ENCODE measurements around the gene WNK2. TPM values are rescaled to one million over a fixed set of nuclear protein-coding genes. Genes with fewer than 3 reads are reported as not detected.

The WNK2 gene
- total and polyA plus RNA-seq, 2 of the 4 experiments (the other 2 are of a cell fraction) = not detected

DNA sequence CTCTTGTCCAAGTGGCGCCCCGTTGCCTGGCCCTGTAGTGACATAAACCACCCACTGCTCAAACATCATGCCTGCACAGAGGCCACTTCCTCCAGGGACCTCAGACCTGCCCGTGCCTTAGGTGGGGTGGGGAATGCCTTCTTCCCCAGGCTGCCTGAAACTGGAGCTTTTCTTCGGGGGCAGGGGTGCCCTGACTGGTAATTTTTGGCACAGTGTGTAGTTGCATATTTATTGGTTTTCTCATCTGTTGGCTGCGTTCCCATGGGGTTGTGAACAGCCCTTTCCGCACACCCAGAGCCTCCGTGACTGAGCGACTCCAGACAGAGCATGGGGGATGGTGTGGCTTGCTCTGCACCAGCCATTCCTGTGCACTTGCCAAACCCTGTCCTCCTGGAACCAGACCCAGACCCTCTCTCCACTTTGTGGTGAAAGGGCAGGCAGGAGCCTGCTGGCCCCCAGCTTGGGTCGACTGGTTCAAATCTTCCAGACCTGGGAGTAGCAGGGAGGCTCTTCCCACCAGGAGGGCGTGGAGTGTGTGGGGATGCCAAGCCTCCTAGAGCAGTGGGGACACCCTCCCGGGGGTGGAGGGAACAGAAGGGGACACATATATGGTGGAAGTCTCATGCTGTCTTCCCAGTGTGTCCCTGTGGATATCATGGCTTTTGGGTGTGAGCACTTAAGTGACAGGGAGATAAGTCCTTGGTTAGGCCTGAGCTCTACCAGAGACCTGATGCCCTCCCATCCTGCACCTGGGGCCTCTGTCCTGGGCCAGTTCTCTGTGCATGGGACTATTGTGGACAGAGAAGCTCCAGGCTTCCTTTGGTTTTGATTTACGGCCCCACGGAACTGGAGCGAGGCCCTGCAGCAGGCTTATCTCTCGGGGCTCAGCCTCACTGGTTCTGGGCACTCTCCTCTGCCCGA lies 39.6 kb downstream of the WNK2 start:
- Histone ChIP-seq H2AK9ac (replicated peaks; ENCODE audit: low read depth, low read length, poor library complexity) (no peak overlapping the region), H3K27ac (ENCODE audit: insufficient read depth, low read length) (no peak overlapping the region), H2BK5ac (ENCODE audit: low read depth, low read length, poor library complexity, severe bottlenecking) (no peak overlapping the region), H3K56ac (ENCODE audit: extremely low read depth, insufficient read depth, low read length) (no peak overlapping the region), H4K5ac (ENCODE audit: low read depth, low read length) (no peak overlapping the region), H3K79me1 (ENCODE audit: low read depth in 1 of 2, low read length in 2 of 2) (no peaks in the 10 kb centered on the region), H3K9ac (ENCODE audit: low read depth, low read length) (no peak overlapping the region), H4K20me1 (ENCODE audit: insufficient read depth, low read length) (no peaks in the 10 kb centered on the region), H3K4ac (ENCODE audit: low read depth, low read length) (no peak overlapping the region), H2AFZ (replicated peaks; ENCODE audit: low read length, poor library complexity) (peak overlapping the region; percentile 17), H3K9me1 (ENCODE audit: insufficient read depth, low read length) (no peaks in the 10 kb centered on the region), H3K18ac (ENCODE audit: low read depth, low read length) (no peak overlapping the region), H3K9me3 (ENCODE audit: control insufficient read depth, insufficient read depth, low read length) (no peaks in the 10 kb centered on the region), H3K36me3 (ENCODE audit: control insufficient read depth, insufficient read depth, low read length) (no peaks in the 10 kb centered on the region), H3K23ac (ENCODE audit: low read depth, low read length) (no peak overlapping the region), H4K91ac (ENCODE audit: insufficient read depth, low read depth, low read length) (no peak overlapping the region), H3K4me3 (ENCODE audit: insufficient read depth, low read depth, low read length) (no peak overlapping the region), H3K4me2 (ENCODE audit: low read depth, low read length) (no peak overlapping the region), H2BK120ac (ENCODE audit: low read depth, low read length) (no peak overlapping the region), H3K27me3 (ENCODE audit: control insufficient read depth, insufficient read depth, low read length) (no peaks in the 10 kb centered on the region; the same call in 1 of the 2 replicates), H2AK5ac (ENCODE audit: low read depth, low read length) (no peak overlapping the region), H2BK15ac (ENCODE audit: low read depth, low read length) (no peak overlapping the region), H3K4me1 (ENCODE audit: control insufficient read depth, insufficient read depth, low read length) (no peaks in the 10 kb centered on the region; the same call in 1 of the 2 replicates), H4K8ac (ENCODE audit: low read depth in 2 of 2, low read length in 2 of 2) (no peak overlapping the region), H3K14ac (replicated peaks; ENCODE audit: low read depth, low read length) (no peak overlapping the region), H2BK20ac (ENCODE audit: low read depth, low read length) (no peak overlapping the region)
- no TSS peak for BruUV-seq (replicated peaks)
- peak; percentile 93 for ATAC-seq (ENCODE audit: low read depth)
- POLR2A ChIA-PET (ENCODE audit: unreplicated experiment) = no interaction called here
- CTCF ChIA-PET = no interaction called here
- in situ Hi-C loops (cut with MboI; ENCODE audit: low sequenced_read_pairs) = no loop called here
- intact Hi-C loops (cut with micrococcal nuclease) = no loop called here
- peak; percentile 63 for DNase-seq
- dilution Hi-C loops (cut with HindIII; ENCODE audit: low sequenced_read_pairs, unreplicated experiment) = no loop called here
- WGBS, 2 experiments (ENCODE audit: extremely low coverage in 2 of 2, insufficient read length in 1 of 2) = 80% methylated on average over 2 of the region's 16 CpGs; no CpG with 5 or more reads in 1 of the 2 experiments
- TF ChIP-seq NFE2L2 (IDR thresholded peaks at IDR 0.05; ENCODE audit: low read depth, low read length) (no peak), MXI1 (IDR thresholded peaks at IDR 0.05; ENCODE audit: borderline replicate concordance, low read depth, low read length) (no peak), MAZ (IDR thresholded peaks at IDR 0.05; ENCODE audit: borderline replicate concordance, low read depth, low read length) (no peak), RAD21 (IDR thresholded peaks at IDR 0.05; ENCODE audit: low read length) (no peak), POLR2A (IDR thresholded peaks at IDR 0.05; ENCODE audit: low read depth, low read length) (no peak), MAFK (IDR thresholded peaks at IDR 0.05; ENCODE audit: low read depth, low read length) (no peak), RCOR1 (IDR thresholded peaks at IDR 0.05; ENCODE audit: insufficient replicate concordance, low read length) (no peak), RFX5 (IDR thresholded peaks at IDR 0.05; ENCODE audit: low read depth, low read length) (no peak), SMC3 (IDR thresholded peaks at IDR 0.05; ENCODE audit: low read depth, low read length) (no peak), BHLHE40 (IDR thresholded peaks at IDR 0.05; ENCODE audit: low read depth, low read length) (no peak), CTCF (conservative IDR thresholded peaks at IDR 0.05; ENCODE audit: low read depth, low read length) (no peak), CEBPB (IDR thresholded peaks at IDR 0.05; ENCODE audit: low read depth, low read length) (no peak), FOS (IDR thresholded peaks at IDR 0.05; ENCODE audit: low read depth, low read length) (no peak), CHD1 (IDR thresholded peaks at IDR 0.05; ENCODE audit: low read depth, low read length) (no peak)
- TF ChIP-seq, protein P1, sequence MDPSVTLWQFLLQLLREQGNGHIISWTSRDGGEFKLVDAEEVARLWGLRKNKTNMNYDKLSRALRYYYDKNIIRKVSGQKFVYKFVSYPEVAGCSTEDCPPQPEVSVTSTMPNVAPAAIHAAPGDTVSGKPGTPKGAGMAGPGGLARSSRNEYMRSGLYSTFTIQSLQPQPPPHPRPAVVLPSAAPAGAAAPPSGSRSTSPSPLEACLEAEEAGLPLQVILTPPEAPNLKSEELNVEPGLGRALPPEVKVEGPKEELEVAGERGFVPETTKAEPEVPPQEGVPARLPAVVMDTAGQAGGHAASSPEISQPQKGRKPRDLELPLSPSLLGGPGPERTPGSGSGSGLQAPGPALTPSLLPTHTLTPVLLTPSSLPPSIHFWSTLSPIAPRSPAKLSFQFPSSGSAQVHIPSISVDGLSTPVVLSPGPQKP (IDR thresholded peaks at IDR 0.05; ENCODE audit: borderline replicate concordance, low read depth, low read length) = no peak

Data from IMR-90 (cell line).